Left hindlimb (tissue), 1 donor: ENCODE measurements around the gene PCDHGB7.
A peak's percentile ranks its signal among the peaks of the same experiment; 100 is the strongest.
"Not testable (repeated sequence)": the region's sequence is repeated elsewhere in the genome, so short reads cannot be mapped to it uniquely, and the experiment has no call there.

Source experiments
- DNase-seq: peaks from one replicate; pipeline ENCODE4 v3.0.0-alpha.2; 2018

The PCDHGB7 gene

DNA sequence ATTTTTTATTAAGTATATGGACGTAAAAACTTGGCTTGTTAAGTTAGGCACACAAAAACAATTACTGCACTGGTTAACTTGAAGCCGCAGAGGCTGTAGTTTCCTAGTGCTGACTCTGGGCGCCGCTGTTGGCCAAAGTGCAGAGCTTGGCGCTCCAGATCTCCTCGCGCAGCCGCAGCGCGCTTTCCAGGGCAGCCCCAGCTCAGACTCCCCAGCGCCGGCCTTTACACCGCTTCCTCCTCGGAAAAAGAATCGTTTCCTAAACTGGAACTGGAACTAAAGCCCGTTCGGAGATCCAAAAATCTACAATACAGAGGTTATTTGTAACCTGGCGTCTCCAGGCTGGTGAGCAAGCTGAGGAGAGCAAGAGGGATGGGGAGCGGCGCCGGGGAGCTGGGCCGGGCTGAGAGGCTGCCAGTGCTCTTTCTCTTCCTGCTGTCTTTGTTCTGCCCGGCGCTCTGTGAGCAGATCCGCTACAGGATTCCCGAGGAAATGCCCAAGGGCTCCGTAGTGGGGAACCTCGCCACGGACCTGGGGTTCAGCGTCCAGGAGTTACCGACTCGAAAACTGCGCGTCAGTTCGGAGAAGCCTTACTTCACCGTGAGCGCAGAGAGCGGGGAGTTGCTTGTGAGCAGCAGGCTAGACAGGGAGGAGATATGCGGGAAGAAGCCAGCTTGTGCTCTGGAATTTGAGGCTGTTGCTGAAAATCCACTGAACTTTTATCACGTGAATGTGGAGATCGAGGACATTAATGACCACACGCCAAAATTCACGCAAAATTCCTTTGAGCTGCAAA is 19.5 kb upstream of the PCDHGB7 start, which contains the start of gene PCDHGB5:
Gene PCDHGB5, plus strand, starts transcription at position 192 of the 796 bp plus-strand sequence. Its CDS starts 181 bp downstream, at position 373.
- not testable (repeated sequence) for DNase-seq

DNA sequence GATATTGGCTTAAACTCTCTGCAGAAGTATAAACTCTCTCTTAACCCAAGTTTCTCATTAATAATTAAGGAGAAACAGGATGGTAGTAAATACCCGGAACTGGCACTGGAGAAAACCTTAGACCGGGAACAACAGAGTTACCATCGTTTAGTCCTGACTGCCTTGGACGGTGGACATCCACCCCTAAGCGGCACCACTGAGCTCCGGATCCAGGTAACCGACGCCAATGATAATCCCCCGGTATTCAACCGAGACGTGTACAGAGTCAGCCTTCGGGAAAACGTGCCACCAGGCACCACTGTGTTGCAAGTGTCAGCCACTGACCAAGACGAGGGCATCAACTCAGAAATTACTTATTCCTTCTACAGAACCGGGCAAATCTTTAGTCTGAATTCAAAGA is 18.9 kb upstream of the PCDHGB7 start:
- DNase-seq, result no peak

DNA sequence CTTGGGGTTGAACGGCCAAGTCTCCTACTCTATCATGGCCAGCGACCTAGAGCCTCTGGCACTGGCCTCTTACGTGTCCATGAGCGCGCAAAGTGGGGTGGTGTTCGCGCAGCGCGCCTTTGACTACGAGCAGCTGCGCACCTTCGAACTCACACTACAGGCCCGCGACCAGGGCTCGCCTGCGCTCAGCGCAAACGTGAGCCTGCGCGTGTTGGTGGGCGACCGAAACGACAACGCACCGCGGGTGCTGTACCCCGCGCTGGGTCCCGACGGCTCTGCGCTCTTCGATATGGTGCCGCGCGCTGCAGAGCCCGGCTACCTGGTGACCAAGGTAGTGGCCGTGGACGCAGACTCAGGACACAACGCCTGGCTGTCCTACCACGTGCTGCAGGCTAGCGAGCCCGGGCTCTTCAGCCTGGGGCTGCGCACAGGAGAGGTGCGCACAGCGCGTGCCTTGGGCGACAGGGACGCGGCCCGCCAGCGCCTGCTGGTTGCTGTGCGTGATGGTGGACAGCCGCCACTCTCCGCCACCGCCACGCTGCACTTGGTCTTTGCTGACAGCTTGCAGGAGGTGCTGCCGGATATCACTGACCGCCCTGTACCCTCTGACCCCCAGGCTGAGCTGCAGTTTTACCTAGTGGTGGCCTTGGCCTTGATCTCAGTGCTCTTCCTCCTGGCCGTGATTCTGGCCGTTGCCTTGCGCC is 17.8 kb upstream of the PCDHGB7 start:
- no peak for DNase-seq

GRCh38 chr5:141402553-141403243 is 14.8 kb upstream of the PCDHGB7 start, which contains the start of gene PCDHGA9:
Gene PCDHGA9, plus strand, starts transcription at chr5:141402778. Its CDS starts 175 bp downstream, at chr5:141402953.
- peak; percentile 25 for DNase-seq

GRCh38 chr5:141403387-141403786 is 14.1 kb upstream of the PCDHGB7 start:
- DNase-seq, result no peak

DNA sequence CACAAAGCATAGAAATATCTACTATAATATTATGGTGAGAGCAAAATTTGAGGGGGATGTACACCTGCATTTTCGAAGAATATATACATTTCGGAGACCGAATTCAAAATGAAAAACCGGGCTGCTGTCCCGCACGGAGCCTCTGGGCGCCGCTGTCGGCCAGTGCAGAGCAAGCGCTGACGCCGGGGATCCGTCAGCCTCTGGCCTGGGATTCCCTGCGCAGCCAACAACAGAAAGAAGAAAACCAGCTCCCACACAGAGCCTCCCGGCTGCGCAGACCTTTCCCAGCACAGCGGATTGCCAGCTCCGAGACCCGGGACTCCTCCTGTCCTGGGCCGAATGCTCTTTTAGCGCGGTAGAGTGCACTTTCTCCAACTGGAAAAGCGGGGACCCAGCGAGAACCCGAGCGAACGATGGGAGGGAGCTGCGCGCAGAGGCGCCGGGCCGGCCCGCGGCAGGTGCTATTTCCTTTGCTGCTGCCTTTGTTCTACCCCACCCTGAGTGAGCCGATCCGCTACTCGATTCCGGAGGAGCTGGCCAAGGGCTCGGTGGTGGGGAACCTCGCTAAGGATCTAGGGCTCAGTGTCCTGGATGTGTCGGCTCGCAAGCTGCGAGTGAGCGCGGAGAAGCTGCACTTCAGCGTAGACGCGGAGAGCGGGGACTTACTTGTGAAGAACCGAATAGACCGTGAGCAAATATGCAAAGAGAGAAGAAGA is 9.5 kb upstream of the PCDHGB7 start, which contains the start of gene PCDHGB6:
Gene PCDHGB6, plus strand, starts transcription at position 232 of the 716 bp plus-strand sequence. Its CDS starts 182 bp downstream, at position 414.
- DNase-seq, result not testable (repeated sequence)

- no peak for DNase-seq
These were observed 7.7 kb upstream of the PCDHGB7 start for GRCh38 chr5:141409598-141410306.

DNA sequence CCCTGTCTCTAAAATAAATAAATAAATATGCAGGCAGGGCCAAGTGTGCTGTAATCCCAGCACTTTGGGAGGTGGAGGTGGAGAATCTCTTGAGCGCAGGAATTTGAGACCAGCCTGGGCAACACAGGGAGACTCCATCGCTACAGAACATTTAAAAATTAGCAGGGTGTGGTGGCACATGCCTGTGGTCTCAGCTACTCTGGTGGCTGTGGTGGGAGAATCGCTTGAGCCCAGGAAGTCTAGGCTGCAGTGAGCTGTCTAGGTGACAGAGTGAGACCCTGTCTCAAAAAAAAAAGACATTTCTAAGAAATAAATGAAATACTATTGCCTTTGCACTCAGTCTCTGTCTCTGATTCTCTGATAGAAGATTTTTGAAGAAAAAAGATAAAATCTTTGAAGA is 5.9 kb upstream of the PCDHGB7 start:
- DNase-seq, result no peak

DNA sequence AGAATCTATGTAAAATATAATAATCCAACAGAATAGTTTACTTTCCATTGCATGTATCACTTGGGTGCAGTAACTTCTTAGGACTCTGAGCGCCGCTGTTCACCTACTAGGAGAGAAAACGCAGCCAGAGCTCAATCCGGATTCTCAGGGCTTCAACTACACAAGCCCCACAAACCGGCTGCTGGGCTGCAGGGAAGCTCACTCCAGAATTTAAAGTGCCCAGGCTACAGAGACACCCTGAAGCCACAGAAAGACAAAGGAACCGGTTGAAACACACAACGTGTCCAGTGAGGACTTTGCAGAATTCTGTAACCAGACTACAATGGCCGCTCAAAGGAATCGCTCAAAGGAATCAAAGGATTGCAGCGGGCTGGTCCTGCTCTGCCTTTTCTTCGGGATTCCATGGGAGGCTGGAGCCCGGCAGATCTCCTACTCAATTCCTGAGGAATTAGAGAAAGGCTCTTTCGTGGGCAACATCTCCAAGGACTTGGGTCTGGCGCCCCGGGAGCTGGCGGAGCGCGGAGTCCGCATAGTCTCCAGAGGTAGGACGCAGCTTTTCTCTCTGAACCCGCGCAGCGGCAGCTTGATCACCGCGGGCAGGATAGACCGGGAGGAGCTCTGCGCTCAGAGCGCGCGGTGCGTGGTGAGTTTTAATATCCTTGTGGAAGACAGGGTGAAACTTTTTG is 4.5 kb upstream of the PCDHGB7 start, which contains the start of gene PCDHGA10:
Gene PCDHGA10, plus strand, starts transcription at position 134 of the 686 bp plus-strand sequence. Its CDS starts 189 bp downstream, at position 323.
- DNase-seq, result no peak

- no peak for DNase-seq
These were observed 3.9 kb upstream of the PCDHGB7 start for GRCh38 chr5:141413540-141414069.

DNA sequence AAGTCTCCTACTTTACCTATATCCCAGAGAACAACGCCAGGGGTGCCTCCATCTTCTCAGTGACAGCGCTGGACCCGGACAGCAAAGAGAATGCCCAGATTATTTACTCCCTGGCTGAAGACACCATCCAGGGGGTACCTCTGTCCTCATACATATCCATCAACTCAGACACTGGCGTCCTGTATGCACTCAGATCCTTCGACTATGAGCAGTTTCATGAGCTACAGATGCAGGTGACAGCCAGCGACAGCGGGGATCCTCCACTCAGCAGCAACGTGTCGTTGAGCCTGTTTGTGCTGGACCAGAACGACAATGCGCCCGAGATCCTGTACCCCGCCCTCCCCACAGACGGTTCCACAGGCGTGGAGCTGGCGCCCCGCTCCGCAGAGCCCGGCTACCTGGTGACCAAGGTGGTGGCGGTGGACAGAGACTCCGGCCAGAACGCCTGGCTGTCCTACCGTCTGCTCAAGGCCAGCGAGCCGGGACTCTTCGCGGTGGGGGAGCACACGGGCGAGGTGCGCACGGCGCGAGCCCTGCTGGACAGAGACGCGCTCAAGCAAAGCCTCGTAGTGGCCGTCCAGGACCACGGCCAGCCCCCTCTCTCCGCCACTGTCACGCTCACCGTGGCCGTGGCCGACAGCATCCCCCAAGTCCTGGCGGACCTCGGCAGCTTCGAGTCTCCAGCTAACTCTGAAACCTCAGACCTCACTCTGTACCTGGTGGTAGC is 2.8 kb upstream of the PCDHGB7 start:
- not testable (repeated sequence) for DNase-seq

DNA sequence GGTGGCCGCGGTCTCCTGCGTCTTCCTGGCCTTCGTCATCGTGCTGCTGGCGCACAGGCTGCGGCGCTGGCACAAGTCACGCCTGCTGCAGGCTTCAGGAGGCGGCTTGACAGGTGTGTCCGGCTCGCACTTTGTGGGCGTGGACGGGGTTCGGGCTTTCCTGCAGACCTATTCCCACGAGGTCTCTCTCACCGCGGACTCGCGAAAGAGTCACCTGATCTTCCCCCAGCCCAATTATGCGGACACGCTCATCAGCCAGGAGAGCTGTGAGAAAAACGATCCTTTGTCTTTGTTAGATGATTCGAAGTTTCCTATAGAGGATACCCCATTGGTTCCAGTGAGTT is 2.2 kb upstream of the PCDHGB7 start:
- not testable (repeated sequence) for DNase-seq

- no peak for DNase-seq
These were observed 1.8 kb downstream of the PCDHGB7 start for GRCh38 chr5:141419074-141419880.

DNA sequence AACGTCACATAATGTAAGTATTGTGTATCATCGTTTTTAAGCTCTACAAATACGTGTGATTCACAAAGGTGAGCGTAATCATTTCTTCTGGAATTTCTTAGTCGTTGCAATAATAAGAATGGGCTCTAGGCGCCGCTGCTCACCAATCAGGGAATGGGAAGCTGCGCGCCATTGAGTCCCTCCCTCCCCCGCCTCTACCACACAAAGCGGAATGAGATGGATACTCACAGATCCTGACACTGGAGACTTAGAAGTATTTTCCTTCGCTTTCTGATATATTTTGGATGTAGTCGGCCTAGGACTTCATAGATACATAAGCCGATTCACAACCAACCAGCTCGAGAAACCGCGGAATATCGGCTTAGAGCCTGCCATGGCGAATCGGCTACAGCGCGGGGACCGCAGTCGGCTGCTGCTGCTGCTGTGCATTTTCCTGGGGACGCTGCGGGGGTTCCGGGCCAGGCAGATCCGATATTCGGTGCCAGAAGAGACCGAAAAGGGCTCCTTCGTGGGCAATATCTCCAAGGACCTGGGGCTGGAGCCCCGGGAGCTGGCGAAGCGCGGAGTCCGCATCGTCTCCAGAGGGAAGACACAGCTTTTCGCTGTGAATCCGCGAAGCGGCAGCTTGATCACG is 3.5 kb downstream of the PCDHGB7 start, which contains the start of gene PCDHGA11:
Gene PCDHGA11, plus strand, starts transcription at position 197 of the 634 bp plus-strand sequence. Its CDS starts 177 bp downstream, at position 374.
- DNase-seq, result no peak

- no peak for DNase-seq
These were observed 4.0 kb downstream of the PCDHGB7 start for GRCh38 chr5:141421489-141421855.

- no peak for DNase-seq
These were observed 5.3 kb downstream of the PCDHGB7 start for GRCh38 chr5:141422742-141423291.

GRCh38 chr5:141427783-141428426 is 10.4 kb downstream of the PCDHGB7 start:
- DNase-seq, result no peak
